H1 (cell line): Measurements from ENCODE around the gene MAPT. TPM values are rescaled to one million over a fixed set of nuclear protein-coding genes. Genes with fewer than 3 reads are reported as not detected.
A peak's percentile ranks its signal among the peaks of the same experiment; 100 is the strongest.

Experiments used
- CTCF ChIA-PET: fragments of 300-600 bp; sonication (Branson Sonifier 250); formaldehyde crosslinking; loops from one replicate; lab custom pipeline; 2021; ENCODE audit not compliant: partially characterized antibody; lab: Charles Lee
- POLR2A ChIA-PET: fragments of 300-600 bp; sonication (Branson Sonifier 250); formaldehyde crosslinking; loops from one replicate; lab custom pipeline; 2021; ENCODE audit warnings: inconsistent platforms; ENCODE audit not compliant: partially characterized antibody; lab: Charles Lee
- DNase-seq, 2 experiments: peaks; one replicate each; pipeline versions ENCODE4 v3.0.0 to v3.0.0-alpha.2; 2010 to 2022; ENCODE audit warnings: low spot score in 2 of 2, low read depth in 1 of 2, mixed read lengths in 1 of 2
- FAIRE-seq: peaks from 2 replicates; lab custom pipeline; 2011; peaks lifted over from hg19 to GRCh38; lab: Jason Lieb, UNC
- H2AFZ ChIP-seq: 2 replicates; pipeline ENCODE4 v1.8.1; 2012; ENCODE audit warnings: low read length, inconsistent platforms
- H2AK5ac ChIP-seq: 2 replicates; pipeline ENCODE4 v1.6.1; 2013; ENCODE audit warnings: low read depth, low read length
- H2BK120ac ChIP-seq: replicated peaks from 2 replicates; pipeline ENCODE3; 2013; ENCODE audit warnings: low read depth, low read length, inconsistent platforms
- H2BK12ac ChIP-seq: 2 replicates; pipeline ENCODE4 v1.6.1; 2013; ENCODE audit warnings: low read depth, low read length
- H2BK15ac ChIP-seq: 2 replicates; pipeline ENCODE4 v1.6.1; 2013; ENCODE audit warnings: low read length
- H2BK20ac ChIP-seq: 2 replicates; pipeline ENCODE4 v1.6.1; 2013; ENCODE audit warnings: low read length
- H2BK5ac ChIP-seq: 2 replicates; pipeline ENCODE4 v1.6.1; 2013; ENCODE audit warnings: low read depth, low read length
- H3K14ac ChIP-seq: 2 replicates; pipeline ENCODE4 v1.6.1; 2013; ENCODE audit warnings: inconsistent platforms; ENCODE audit not compliant: insufficient read length
- H3K18ac ChIP-seq: 2 replicates; pipeline ENCODE4 v1.6.1; 2013; ENCODE audit warnings: low read length; ENCODE audit errors: extremely low read depth
- H3K23ac ChIP-seq: 2 replicates; pipeline ENCODE4 v1.6.1; 2013; ENCODE audit warnings: inconsistent platforms; ENCODE audit not compliant: insufficient read length
- H3K23me2 ChIP-seq: 2 replicates; pipeline ENCODE4 v1.6.1; 2013; ENCODE audit warnings: low read depth, low read length
- H3K27ac ChIP-seq: 2 replicates; pipeline ENCODE4 v1.6.1; 2011; ENCODE audit warnings: low read depth, low read length, inconsistent platforms
- H3K27me3 ChIP-seq, 4 experiments: replicated peaks in 1 of 4; 1 replicate in 1 of 4; 2 replicates in 3 of 4; pipeline versions ENCODE4 v1.6.1 to v1.8.1; 2011 to 2013; ENCODE audit warnings: low read length in 3 of 4, mild to moderate bottlenecking in 3 of 4, inconsistent platforms in 2 of 4, mixed read lengths in 2 of 4, moderate library complexity in 1 of 4; ENCODE audit not compliant: control insufficient read depth in 3 of 4, insufficient read depth in 3 of 4; ENCODE audit errors: extremely low read depth in 1 of 4
- H3K36me3 ChIP-seq, 4 experiments: 2 replicates each; pipeline versions ENCODE4 v1.6.1 to v1.8.1; 2011 to 2013; ENCODE audit warnings: mild to moderate bottlenecking in 4 of 4, low read length in 3 of 4, moderate library complexity in 2 of 4, control low read depth in 1 of 4, inconsistent platforms in 1 of 4; ENCODE audit not compliant: insufficient read depth in 4 of 4, control insufficient read depth in 2 of 4
- H3K4ac ChIP-seq: replicated peaks from 2 replicates; pipeline ENCODE3; 2013; ENCODE audit warnings: low read length, low read depth, mixed read lengths, inconsistent platforms; ENCODE audit not compliant: insufficient read length
- H3K4me1 ChIP-seq, 4 experiments: replicated peaks in 1 of 4; 1 replicate in 1 of 4; 2 replicates in 3 of 4; pipeline versions ENCODE4 v1.6.1 to v1.8.1; 2011 to 2013; ENCODE audit warnings: low read length in 3 of 4, inconsistent platforms in 2 of 4, mixed read lengths in 1 of 4; ENCODE audit not compliant: insufficient read depth in 4 of 4, control insufficient read depth in 3 of 4
- H3K4me2 ChIP-seq, 2 experiments: 2 replicates each; pipeline versions ENCODE4 v1.6.1 to v1.8.1; 2011 to 2013; ENCODE audit warnings: low read depth in 2 of 2, low read length in 2 of 2, control low read depth in 1 of 2, inconsistent platforms in 1 of 2, mild to moderate bottlenecking in 1 of 2; ENCODE audit not compliant: insufficient read depth in 1 of 2
- H3K4me3 ChIP-seq, 4 experiments: fragments of 200-600, 300-600 bp in 1 of 4; sonication (generic), shearing (Covaris generic), sonication (Bioruptor Twin) in 1 of 4; 2 replicates each; pipeline versions ENCODE4 v1.5.1 to v1.8.1; 2011 to 2016; ENCODE audit warnings: low read length in 4 of 4, low read depth in 3 of 4, control low read depth in 2 of 4, inconsistent platforms in 2 of 4, mild to moderate bottlenecking in 2 of 4, mixed read lengths in 1 of 4, moderate library complexity in 1 of 4; ENCODE audit not compliant: insufficient read depth in 2 of 4; ENCODE audit errors: extremely low read depth in 1 of 4
- H3K56ac ChIP-seq: replicated peaks from 2 replicates; pipeline ENCODE3; 2013; ENCODE audit warnings: low read depth, mild to moderate bottlenecking, mixed read lengths, low read length, inconsistent platforms; ENCODE audit not compliant: insufficient read length
- H3K79me1 ChIP-seq: 2 replicates; pipeline ENCODE4 v1.6.1; 2013; ENCODE audit warnings: low read depth, low read length, control low read depth
- H3K79me2 ChIP-seq, 2 experiments: 2 replicates each; pipeline versions ENCODE4 v1.6.1 to v1.8.1; 2012 to 2013; ENCODE audit warnings: low read length in 2 of 2, mild to moderate bottlenecking in 2 of 2, inconsistent platforms in 1 of 2; ENCODE audit not compliant: insufficient read depth in 2 of 2, control insufficient read depth in 1 of 2
- H3K9ac ChIP-seq, 4 experiments: replicated peaks in 1 of 4; 1 replicate in 1 of 4; 2 replicates in 3 of 4; pipeline versions ENCODE4 v1.6.1 to v1.8.1; 2011 to 2013; ENCODE audit warnings: low read depth in 3 of 4, low read length in 3 of 4, control low read depth in 2 of 4, mild to moderate bottlenecking in 2 of 4, moderate library complexity in 2 of 4, inconsistent platforms in 1 of 4; ENCODE audit errors: extremely low read depth in 1 of 4
- H3K9me3 ChIP-seq, 2 experiments: 2 replicates each; pipeline versions ENCODE4 v1.6.1 to v1.8.1; 2012 to 2013; ENCODE audit warnings: mild to moderate bottlenecking in 2 of 2, moderate library complexity in 2 of 2, control low read depth in 1 of 2, inconsistent platforms in 1 of 2, low read depth in 1 of 2, low read length in 1 of 2, mixed read lengths in 1 of 2; ENCODE audit not compliant: insufficient read depth in 2 of 2
- H4K20me1 ChIP-seq, 2 experiments: replicated peaks in 1 of 2; 2 replicates each; pipeline versions ENCODE3 to v1.8.1; 2011 to 2013; ENCODE audit warnings: inconsistent platforms in 2 of 2, low read length in 2 of 2, mild to moderate bottlenecking in 1 of 2; ENCODE audit not compliant: insufficient read depth in 2 of 2, control insufficient read depth in 1 of 2
- H4K5ac ChIP-seq: 2 replicates; pipeline ENCODE4 v1.6.1; 2013; ENCODE audit warnings: low read length, low read depth, mixed read lengths, inconsistent platforms; ENCODE audit not compliant: insufficient read length
- H4K8ac ChIP-seq: 2 replicates; pipeline ENCODE4 v1.8.0; 2013; ENCODE audit warnings: mild to moderate bottlenecking, moderate library complexity, low read length, inconsistent platforms; ENCODE audit not compliant: insufficient read depth; ENCODE audit errors: extremely low read depth
- H4K91ac ChIP-seq: replicated peaks from 2 replicates; pipeline ENCODE3; 2013; ENCODE audit warnings: low read length, mixed read lengths, inconsistent platforms; ENCODE audit not compliant: insufficient read length
- SP4 ChIP-seq: IDR thresholded peaks from 2 replicates; pipeline ENCODE4 v1.6.1; 2012; ENCODE audit warnings: low read length, inconsistent platforms
- WGBS, 2 experiments: shearing (Covaris generic) in 1 of 2; methylation state at CpG; one replicate each; pipeline versions ENCODE4 v1.1.6 to v1.1.7; 2013 to 2015; ENCODE audit warnings: low lambda C conversion rate in 2 of 2, mixed read lengths in 2 of 2, inconsistent platforms in 1 of 2, low coverage in 1 of 2, missing lambda C conversion rate in 1 of 2; ENCODE audit not compliant: insufficient replicate concordance in 2 of 2, insufficient coverage in 1 of 2, insufficient read length in 1 of 2; ENCODE audit errors: extremely low coverage in 1 of 2, missing lambda C conversion rate in 1 of 2; 5-methylcytosine and 5-hydroxymethylcytosine counted together
- polyA plus RNA-seq, 7 experiments: library from polyadenylated mRNA; depleted of rRNA in 3 of 7; stranded (reverse) in 5 of 7; unstranded in 2 of 7; fragments of >200 nt in 5 of 7; fragments of 200-250 nt in 2 of 7; gene quantifications; 1 replicate in 5 of 7; 2 replicates in 1 of 7; 4 replicates in 1 of 7; pipeline versions ENCODE4 v1.2.1 to v1.2.3, GENCODE V29; 2011 to 2013; ENCODE audit warnings: missing spikeins in 2 of 7, mixed read lengths in 2 of 7
- total RNA-seq: library from RNA; stranded (reverse); fragmentation: NEBNext Ultra II Directional; extraction: Animal tissue kit (Norgen Biotek cat#: 25700); gene quantifications from 2 replicates; pipeline ENCODE4 v1.2.1, GENCODE V29; 2021

Gene MAPT
- total and polyA plus RNA-seq, 2 of the 8 experiments (the other 6 are each of a cell fraction or from before 2014, with no cell fraction given): 0.54 to 1.7 TPM

DNA sequence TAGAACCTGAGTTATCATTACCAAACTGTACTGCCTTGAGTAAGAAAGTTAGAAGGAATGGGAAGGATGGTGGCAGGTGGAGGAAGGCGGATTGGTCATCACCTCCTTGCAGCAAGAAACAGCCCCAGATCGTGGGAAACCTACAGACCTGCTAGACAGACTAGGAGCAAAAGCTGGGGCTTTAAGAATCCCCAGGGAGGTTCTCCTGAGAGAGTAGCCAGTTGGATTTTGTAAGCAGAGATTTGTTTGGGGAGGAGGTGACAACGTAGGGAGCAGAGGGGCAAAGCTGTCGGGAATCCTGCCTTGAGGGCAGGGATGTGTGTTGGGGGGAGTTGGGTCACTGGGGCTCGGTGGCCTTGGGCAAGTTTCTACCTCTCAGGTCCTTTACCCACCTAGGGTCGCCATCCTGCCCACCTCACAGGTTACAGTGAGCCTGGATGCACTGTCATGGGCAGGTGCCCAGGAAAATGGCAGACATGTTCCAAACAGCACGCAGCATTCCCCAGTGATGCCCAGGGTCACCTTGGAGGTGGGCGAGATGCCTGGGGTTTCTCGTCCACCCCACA lies 55.5 kb downstream of the MAPT start:
- H2BK20ac ChIP-seq: peak overlapping the region; percentile 66; the same call in 1 of the 2 replicates
- DNase-seq (no peak), FAIRE-seq (no peak)
- H2BK5ac ChIP-seq: no peak overlapping the region
- H4K20me1 ChIP-seq: no peaks in the 10 kb centered on the region
- 0 out of 4 replicates have a peak overlapping the region, but pooled peaks of 1 of the 2 experiments have one; percentile 7 for H3K4me2 ChIP-seq
- H3K36me3 ChIP-seq: no peaks in the 10 kb centered on the region
- H3K23me2 ChIP-seq: no peaks in the 10 kb centered on the region
- no peaks in the 10 kb centered on the region for H3K79me2 ChIP-seq
- H3K18ac ChIP-seq: no peak overlapping the region; the same call in 1 of the 2 replicates
- H3K9me3 ChIP-seq: no peaks in the 10 kb centered on the region
- TF ChIP-seq SP4: no peak
- no peak overlapping the region for H3K9ac ChIP-seq
- 83% methylated on average over 8 of the region's 9 CpGs; no CpG with 5 or more reads in 1 of the 2 experiments for WGBS, 2 experiments
- H2AK5ac ChIP-seq: 0 out of 2 replicates have a peak overlapping the region, but pooled peaks have one; percentile 15
- peak overlapping the region; percentile 31 for H2BK15ac ChIP-seq
- no peak overlapping the region for H3K4me3 ChIP-seq
- CTCF ChIA-PET: interaction anchor here (1.1 to 4.3 kb wide), 14 partner anchors 10 to 166 kb away, joined by 3 to 28 read pairs (median 6); partner anchors contain the start of gene CRHR1
- no peak overlapping the region for H4K8ac ChIP-seq
- H2BK12ac ChIP-seq: peak overlapping the region; percentile 75; the same call in 1 of the 2 replicates
- H3K4me1 ChIP-seq: peaks cover 0 to 6% (median 2%) of the 10 kb centered on the region in 4 experiments; a peak in 4 of 7 replicates
- H2AFZ ChIP-seq: no peak overlapping the region
- H4K5ac ChIP-seq: no peak overlapping the region
- H3K79me1 ChIP-seq: no peaks in the 10 kb centered on the region
- H3K14ac ChIP-seq: no peak overlapping the region
- H3K27me3 ChIP-seq: peaks cover 0 to 12% (median 11%) of the 10 kb centered on the region in 4 experiments; a peak in 6 of 7 replicates
- H4K91ac ChIP-seq: peak overlapping the region; percentile 11
- POLR2A ChIA-PET: interaction anchor here (1.4 kb wide), 1 partner anchor 58 kb away, joined by 4 read pairs; no protein-coding TSS in a partner anchor
- H3K27ac ChIP-seq: no peak overlapping the region
- H3K56ac ChIP-seq: no peak overlapping the region
- H2BK120ac ChIP-seq: no peak overlapping the region
- H3K4ac ChIP-seq: no peak overlapping the region
- no peak overlapping the region for H3K23ac ChIP-seq
